ENCODE measurements around the gene TMEM156.

The TMEM156 gene

GRCh38 chr4:38983787-38984598 is 48.2 kb downstream of the TMEM156 start:
- H3K4me1 ChIP-seq (ENCODE audit: control insufficient read depth in 1 of 2, insufficient read depth in 1 of 2, low read depth in 1 of 2, low read length in 1 of 2): peaks cover 0 to 13% of the 10 kb centered on the region in 2 experiments
- no peaks in the 10 kb centered on the region for H3K27me3 ChIP-seq
- no peaks in the 10 kb centered on the region for H3K9me3 ChIP-seq
- no peak overlapping the region for H3K4me3 ChIP-seq (ENCODE audit: low read depth in 1 of 2, low read length in 1 of 2)
- H3K36me3 ChIP-seq: no peaks in the 10 kb centered on the region
- no peak overlapping the region for H3K27ac ChIP-seq
- no peak for TF ChIP-seq CTCF (IDR thresholded peaks at IDR 0.05)

GRCh38 chr4:38983291-38983690 is 48.9 kb downstream of the TMEM156 start:
- Histone ChIP-seq H3K4me3 (ENCODE audit: low read depth in 1 of 2, low read length in 1 of 2) (no peak overlapping the region), H3K36me3 (no peaks in the 10 kb centered on the region), H3K27me3 (no peaks in the 10 kb centered on the region), H3K27ac (no peak overlapping the region), H3K4me1 (ENCODE audit: control insufficient read depth in 1 of 2, insufficient read depth in 1 of 2, low read depth in 1 of 2, low read length in 1 of 2) (peaks cover 0 to 13% of the 10 kb centered on the region in 2 experiments), H3K9me3 (no peaks in the 10 kb centered on the region)
- TF ChIP-seq CTCF (IDR thresholded peaks at IDR 0.05): no peak

- H3K4me1 ChIP-seq (ENCODE audit: control insufficient read depth in 1 of 2, insufficient read depth in 1 of 2, low read depth in 1 of 2, low read length in 1 of 2): peaks cover 0 to 13% of the 10 kb centered on the region in 2 experiments
- H3K36me3 ChIP-seq: no peaks in the 10 kb centered on the region
Measured at GRCh38 chr4:38982361-38983095, 49.7 kb downstream of the TMEM156 start.

GRCh38 chr4:38980903-38981676 is 51.1 kb downstream of the TMEM156 start:
- Histone ChIP-seq H3K36me3 (no peaks in the 10 kb centered on the region), H3K4me1 (ENCODE audit: control insufficient read depth in 1 of 2, insufficient read depth in 1 of 2, low read depth in 1 of 2, low read length in 1 of 2) (peaks cover 0 to 13% of the 10 kb centered on the region in 2 experiments), H3K9me3 (no peaks in the 10 kb centered on the region), H3K27me3 (no peaks in the 10 kb centered on the region), H3K4me3 (ENCODE audit: low read depth in 1 of 2, low read length in 1 of 2) (no peak overlapping the region), H3K27ac (no peak overlapping the region)
- TF ChIP-seq CTCF (IDR thresholded peaks at IDR 0.05): no peak

More at GRCh38 chr4:38982361-38983095, 49.7 kb downstream of the TMEM156 start:
- TF ChIP-seq CTCF (IDR thresholded peaks at IDR 0.05): no peak
- Histone ChIP-seq H3K27ac (no peak overlapping the region), H3K27me3 (no peaks in the 10 kb centered on the region), H3K9me3 (no peaks in the 10 kb centered on the region), H3K4me3 (ENCODE audit: low read depth in 1 of 2, low read length in 1 of 2) (no peak overlapping the region)

GRCh38 chr4:38979511-38980230 is 52.5 kb downstream of the TMEM156 start:
- no peak for TF ChIP-seq CTCF (IDR thresholded peaks at IDR 0.05)
- peaks cover 0 to 4% of the 10 kb centered on the region in 2 experiments for H3K4me1 ChIP-seq (ENCODE audit: control insufficient read depth in 1 of 2, insufficient read depth in 1 of 2, low read depth in 1 of 2, low read length in 1 of 2)
- H3K4me3 ChIP-seq (ENCODE audit: low read depth in 1 of 2, low read length in 1 of 2): no peak overlapping the region
- no peaks in the 10 kb centered on the region for H3K9me3 ChIP-seq
- no peaks in the 10 kb centered on the region for H3K36me3 ChIP-seq
- H3K27me3 ChIP-seq: no peaks in the 10 kb centered on the region
- H3K27ac ChIP-seq: no peak overlapping the region
